Uterus (tissue), 2 donors: ENCODE data around the gene CREB5.

Experiments used
- POLR2A ChIP-seq, 2 donors: fragments of 450-650 bp; IDR thresholded peaks; one replicate each; pipeline ENCODE4 v1.6.1; 2016; ENCODE audit warnings: antibody characterized with exemption in 2 of 2, mild to moderate bottlenecking in 1 of 2, moderate library complexity in 1 of 2
- TF ChIP-seq, protein P1 (sequence below), 4 experiments: fragments of 200-600 bp in 2 of 4; fragments of 450-650 bp in 2 of 4; sonication (generic) in 2 of 4; IDR thresholded peaks; one replicate each; pipeline ENCODE4 v1.5.1; 2016 to 2019; ENCODE audit warnings: antibody characterized with exemption in 4 of 4, mild to moderate bottlenecking in 2 of 4, moderate library complexity in 1 of 4

DNA sequence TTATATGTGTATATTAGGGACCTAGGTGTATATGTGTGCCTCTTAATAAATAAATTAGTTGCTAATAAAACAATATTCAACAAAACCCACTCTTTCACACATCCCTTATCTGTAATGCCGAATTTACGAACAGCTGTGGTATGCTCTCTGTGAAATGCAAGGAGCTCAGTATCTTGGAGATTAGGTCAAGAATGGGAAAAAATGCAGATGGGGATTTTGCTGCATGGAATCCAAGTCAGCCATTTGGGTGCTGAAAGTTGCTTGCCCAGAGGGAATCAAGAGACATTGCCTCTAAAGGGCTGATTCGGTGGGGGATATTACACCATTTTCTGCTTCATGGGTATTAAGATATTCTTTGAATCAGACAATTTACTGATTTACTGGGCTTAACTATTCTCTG is 93.5 kb downstream of the CREB5 start:
- TF ChIP-seq, protein P1, sequence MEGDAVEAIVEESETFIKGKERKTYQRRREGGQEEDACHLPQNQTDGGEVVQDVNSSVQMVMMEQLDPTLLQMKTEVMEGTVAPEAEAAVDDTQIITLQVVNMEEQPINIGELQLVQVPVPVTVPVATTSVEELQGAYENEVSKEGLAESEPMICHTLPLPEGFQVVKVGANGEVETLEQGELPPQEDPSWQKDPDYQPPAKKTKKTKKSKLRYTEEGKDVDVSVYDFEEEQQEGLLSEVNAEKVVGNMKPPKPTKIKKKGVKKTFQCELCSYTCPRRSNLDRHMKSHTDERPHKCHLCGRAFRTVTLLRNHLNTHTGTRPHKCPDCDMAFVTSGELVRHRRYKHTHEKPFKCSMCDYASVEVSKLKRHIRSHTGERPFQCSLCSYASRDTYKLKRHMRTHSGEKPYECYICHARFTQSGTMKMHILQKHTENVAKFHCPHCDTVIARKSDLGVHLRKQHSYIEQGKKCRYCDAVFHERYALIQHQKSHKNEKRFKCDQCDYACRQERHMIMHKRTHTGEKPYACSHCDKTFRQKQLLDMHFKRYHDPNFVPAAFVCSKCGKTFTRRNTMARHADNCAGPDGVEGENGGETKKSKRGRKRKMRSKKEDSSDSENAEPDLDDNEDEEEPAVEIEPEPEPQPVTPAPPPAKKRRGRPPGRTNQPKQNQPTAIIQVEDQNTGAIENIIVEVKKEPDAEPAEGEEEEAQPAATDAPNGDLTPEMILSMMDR (IDR thresholded peaks at IDR 0.05) = no peak
- TF ChIP-seq POLR2A (IDR thresholded peaks at IDR 0.05) = no peak
